Central memory CD8-positive, alpha-beta T cell (primary cell): ENCODE measurements around the gene COX15.

Source experiments
- ATAC-seq: fragments of 150-1000 bp; cut with Tn5 transposase; replicated peaks from 2 replicates; pipeline ENCODE4 v1.10.0; 2022; ENCODE audit warnings: mild to moderate bottlenecking, moderate FRiP score, moderate number of reproducible peaks; ENCODE audit not compliant: poor library complexity, severe bottlenecking; ENCODE audit errors: extremely low read depth
- DNase-seq, 2 donors: peaks; one replicate each; pipeline ENCODE4 v3.0.0; 2021; ENCODE audit warnings: low spot score in 2 of 2
- H3K27ac Mint-ChIP-seq: one replicate; pipeline ENCODE4 v1.8.0; 2022; ENCODE audit warnings: low read depth, mild to moderate bottlenecking, moderate library complexity, mixed read lengths
- H3K27me3 Mint-ChIP-seq: one replicate; pipeline ENCODE4 v1.8.0; 2022; ENCODE audit warnings: mixed read lengths
- H3K36me3 Mint-ChIP-seq: one replicate; pipeline ENCODE4 v1.8.0; 2022; ENCODE audit warnings: mild to moderate bottlenecking, moderate library complexity, mixed read lengths; ENCODE audit not compliant: insufficient read depth
- H3K4me1 Mint-ChIP-seq: one replicate; pipeline ENCODE4 v1.8.0; 2022; ENCODE audit warnings: mixed read lengths
- H3K4me3 Mint-ChIP-seq: one replicate; pipeline ENCODE4 v1.8.0; 2022; ENCODE audit warnings: mild to moderate bottlenecking, moderate library complexity, mixed read lengths
- H3K9me3 Mint-ChIP-seq: one replicate; pipeline ENCODE4 v1.8.0; 2022; ENCODE audit warnings: mixed read lengths

Gene COX15

DNA sequence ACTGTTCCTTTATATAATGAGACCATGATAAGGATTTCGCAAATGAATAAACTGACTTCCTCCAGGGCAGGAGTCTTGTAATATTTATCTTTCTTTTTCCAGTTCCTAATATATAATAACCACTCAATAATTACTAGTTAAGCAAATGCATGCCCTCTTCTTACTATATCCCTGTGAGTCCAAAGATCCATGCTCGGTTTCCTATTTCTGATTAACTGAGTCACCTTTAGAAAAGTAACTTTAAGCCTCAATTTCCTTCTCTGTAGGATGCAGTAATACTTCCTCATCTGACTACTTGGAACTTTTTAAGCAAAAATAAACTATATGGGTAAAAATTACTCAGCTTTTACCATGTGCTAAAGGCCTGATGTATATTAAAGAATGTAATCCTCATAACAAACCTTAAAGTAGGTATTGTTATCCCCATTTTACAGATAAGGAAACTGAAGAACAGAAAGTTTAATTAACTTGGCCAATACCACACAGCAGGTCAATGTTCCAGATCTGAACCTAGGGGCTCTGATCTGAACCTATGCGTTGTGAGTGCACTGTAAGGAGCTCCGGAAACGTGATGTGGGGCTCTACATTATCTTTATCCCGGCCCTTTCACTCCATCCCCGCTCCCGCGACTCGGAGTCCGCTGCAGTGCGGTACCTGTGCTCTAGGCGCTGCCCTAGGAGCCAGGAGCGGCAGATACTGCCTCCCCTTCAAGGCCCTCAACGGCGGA, 458 bp downstream of the COX15 start:
- peak overlapping the region; percentile 99 for H3K27ac Mint-ChIP-seq

DNA sequence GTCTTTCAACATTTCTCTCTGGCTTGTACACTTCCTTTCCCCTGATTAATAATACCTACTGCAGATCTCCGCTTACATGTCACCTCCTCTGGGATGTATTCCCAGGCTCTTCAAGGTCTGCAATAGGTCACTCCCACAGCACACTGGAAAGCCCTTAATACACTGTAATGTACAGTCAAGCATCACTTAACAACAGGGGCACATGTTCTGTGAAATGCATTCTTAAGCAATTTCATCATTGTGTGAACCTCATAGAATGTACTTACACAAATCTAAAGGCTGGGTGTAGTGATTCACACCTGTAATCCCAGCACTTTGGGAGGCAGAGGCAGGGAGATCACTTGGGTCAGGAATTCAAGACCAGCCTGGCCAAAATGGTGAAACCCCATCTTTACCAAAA, 1.9 kb downstream of the COX15 start:
- DNase-seq (no peak), ATAC-seq (no peak)
- Mint-ChIP-seq H3K4me1 (peaks cover 36% of the 10 kb centered on the region), H3K36me3 (peaks cover 29% of the 10 kb centered on the region), H3K4me3 (no peak overlapping the region), H3K27ac (no peak overlapping the region), H3K9me3 (no peaks in the 10 kb centered on the region), H3K27me3 (no peaks in the 10 kb centered on the region)

More for the DNA sequence above, 458 bp downstream of the COX15 start:
- Mint-ChIP-seq H3K27me3 (no peaks in the 10 kb centered on the region), H3K4me1 (peaks cover 40% of the 10 kb centered on the region), H3K36me3 (peaks cover 26% of the 10 kb centered on the region), H3K4me3 (peak overlapping the region; percentile 100), H3K9me3 (no peaks in the 10 kb centered on the region)
- DNase-seq (no peak), ATAC-seq (no peak)

DNA sequence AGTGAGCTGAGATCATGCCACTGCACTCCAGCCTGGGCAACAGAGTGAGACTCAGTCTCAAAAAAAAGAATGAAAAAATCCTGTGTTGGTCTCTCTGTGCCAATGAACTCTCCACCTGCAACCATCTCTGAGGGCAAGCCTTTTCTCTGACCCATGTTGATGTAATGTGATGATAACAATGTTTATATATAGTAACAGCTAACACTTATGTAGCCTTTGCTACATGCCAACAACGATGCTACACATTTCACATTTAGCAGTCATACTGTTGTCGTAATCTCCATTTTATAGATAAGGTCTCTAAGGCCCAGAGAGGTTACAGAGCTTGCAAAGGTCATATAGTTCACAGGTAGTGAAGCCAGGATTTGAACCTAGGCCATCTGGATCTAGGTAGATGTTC, 11.5 kb downstream of the COX15 start:
- Mint-ChIP-seq H3K4me3 (no peak overlapping the region), H3K27ac (peak overlapping the region; percentile 3), H3K4me1 (peaks cover 11% of the 10 kb centered on the region), H3K36me3 (peaks cover 59% of the 10 kb centered on the region), H3K9me3 (no peaks in the 10 kb centered on the region), H3K27me3 (no peaks in the 10 kb centered on the region)
- DNase-seq (no peak), ATAC-seq (no peak)

- Mint-ChIP-seq H3K27me3 (no peaks in the 10 kb centered on the region), H3K9me3 (no peaks in the 10 kb centered on the region), H3K27ac (peak overlapping the region; percentile 38), H3K36me3 (peaks cover 50% of the 10 kb centered on the region), H3K4me1 (peaks cover 5% of the 10 kb centered on the region), H3K4me3 (no peak overlapping the region)
- ATAC-seq (no peak), DNase-seq (no peak)
Observed at GRCh38 chr10:99714446-99714845, 17.5 kb downstream of the COX15 start.

- no peak overlapping the region for H3K27ac Mint-ChIP-seq
Observed at GRCh38 chr10:99711129-99711719, 20.7 kb downstream of the COX15 start.

DNA sequence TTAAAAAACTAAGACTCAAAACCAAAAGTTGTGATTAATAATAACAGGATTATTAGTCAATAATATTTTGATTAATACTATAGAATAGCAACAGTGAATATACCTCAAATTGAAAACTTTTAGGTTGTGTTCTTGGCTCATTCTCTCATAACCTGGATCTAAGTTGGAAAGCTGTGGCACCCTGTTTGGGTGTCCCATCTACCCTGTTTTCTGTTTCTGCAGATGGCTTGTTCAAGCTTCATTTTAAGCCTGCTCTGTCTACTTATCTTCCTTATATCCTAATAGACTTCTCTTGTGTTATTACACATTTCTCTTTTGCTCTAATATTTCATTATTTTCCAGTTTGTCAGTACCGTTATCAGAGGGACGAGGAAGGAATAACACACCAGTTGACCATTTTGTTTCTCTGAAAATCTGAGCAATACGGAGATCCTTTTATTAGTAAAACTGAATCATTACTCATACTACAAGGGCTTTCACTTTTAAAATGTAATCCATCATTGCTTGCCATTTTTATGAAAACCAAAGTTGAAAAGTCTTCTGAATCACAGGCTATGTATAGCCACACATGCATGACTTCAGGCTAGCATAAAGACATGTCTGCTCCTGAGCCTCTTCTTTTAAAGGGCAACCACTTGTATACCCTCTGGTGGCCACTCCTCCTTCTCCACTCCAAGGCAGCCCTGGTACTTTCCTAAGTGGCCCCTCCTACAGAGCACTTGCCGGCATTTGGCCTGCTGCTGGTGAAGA, 22.3 kb downstream of the COX15 start:
- H3K9me3 Mint-ChIP-seq = no peaks in the 10 kb centered on the region
- peaks cover 29% of the 10 kb centered on the region for H3K36me3 Mint-ChIP-seq
- no peaks in the 10 kb centered on the region for H3K27me3 Mint-ChIP-seq
- H3K27ac Mint-ChIP-seq = no peak overlapping the region
- ATAC-seq (no peak), DNase-seq (no peak)
- H3K4me1 Mint-ChIP-seq = peaks cover 5% of the 10 kb centered on the region
- H3K4me3 Mint-ChIP-seq = no peak overlapping the region

More at GRCh38 chr10:99711129-99711719, 20.7 kb downstream of the COX15 start:
- ATAC-seq = no peak
- Mint-ChIP-seq H3K27me3 (no peaks in the 10 kb centered on the region), H3K4me3 (no peak overlapping the region), H3K9me3 (no peaks in the 10 kb centered on the region), H3K36me3 (peaks cover 36% of the 10 kb centered on the region), H3K4me1 (peaks cover 5% of the 10 kb centered on the region)
- no peak for DNase-seq

DNA sequence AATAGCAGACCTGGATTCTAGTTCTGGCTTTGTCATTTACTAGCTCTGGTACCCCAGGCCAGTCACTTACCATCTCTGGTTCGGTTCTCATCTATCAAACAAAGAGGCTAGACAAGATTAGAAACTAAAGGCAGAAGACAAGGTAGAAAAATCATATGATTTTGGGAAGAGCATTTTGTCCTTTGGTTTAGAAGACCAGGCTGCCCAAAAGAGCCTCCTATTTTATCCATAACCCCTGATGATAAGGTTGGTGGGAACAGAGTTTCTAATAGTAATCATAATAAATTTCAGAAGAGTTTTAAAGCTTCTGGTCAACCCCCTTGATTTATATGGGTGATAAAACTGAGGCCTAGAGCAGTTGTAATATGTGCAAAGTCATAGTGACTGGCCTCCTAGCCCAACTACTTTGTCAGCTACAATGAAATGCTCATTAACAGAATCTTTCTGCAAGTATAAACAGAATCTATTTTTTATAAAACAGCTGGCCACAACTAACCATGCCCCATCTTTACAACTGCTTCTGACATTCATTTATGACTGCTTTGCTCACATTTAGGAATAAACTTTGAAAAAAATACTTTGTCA, 23.4 kb downstream of the COX15 start:
- Mint-ChIP-seq H3K27me3 (no peaks in the 10 kb centered on the region), H3K36me3 (peaks cover 21% of the 10 kb centered on the region), H3K27ac (peak overlapping the region; percentile 46), H3K4me1 (peaks cover 5% of the 10 kb centered on the region), H3K9me3 (no peaks in the 10 kb centered on the region), H3K4me3 (no peak overlapping the region)
- no peak for DNase-seq
- no peak for ATAC-seq

DNA sequence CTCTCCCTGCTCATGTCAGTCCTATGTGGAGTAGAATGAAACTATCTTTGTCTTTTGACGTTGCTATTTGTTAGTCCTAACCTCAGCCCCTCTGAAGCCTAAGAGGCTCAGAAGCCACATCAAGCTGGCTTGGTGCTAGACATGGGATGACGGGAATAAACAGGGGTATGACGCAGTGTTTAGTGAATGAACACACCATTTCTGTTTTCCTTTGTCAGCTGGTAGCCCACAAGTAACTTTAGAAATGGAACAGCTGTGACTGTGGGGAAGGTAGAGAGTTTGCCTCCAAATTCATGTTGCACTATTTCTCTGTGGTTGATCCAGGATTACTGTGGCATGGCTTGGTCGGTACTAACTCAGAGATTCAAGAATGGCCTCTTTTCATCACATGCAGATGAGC, 31.3 kb downstream of the COX15 start:
- ATAC-seq (no peak), DNase-seq (no peak)
- Mint-ChIP-seq H3K9me3 (no peaks in the 10 kb centered on the region), H3K27me3 (no peaks in the 10 kb centered on the region), H3K4me1 (no peaks in the 10 kb centered on the region), H3K27ac (no peak overlapping the region), H3K4me3 (no peak overlapping the region), H3K36me3 (peaks cover 35% of the 10 kb centered on the region)

DNA sequence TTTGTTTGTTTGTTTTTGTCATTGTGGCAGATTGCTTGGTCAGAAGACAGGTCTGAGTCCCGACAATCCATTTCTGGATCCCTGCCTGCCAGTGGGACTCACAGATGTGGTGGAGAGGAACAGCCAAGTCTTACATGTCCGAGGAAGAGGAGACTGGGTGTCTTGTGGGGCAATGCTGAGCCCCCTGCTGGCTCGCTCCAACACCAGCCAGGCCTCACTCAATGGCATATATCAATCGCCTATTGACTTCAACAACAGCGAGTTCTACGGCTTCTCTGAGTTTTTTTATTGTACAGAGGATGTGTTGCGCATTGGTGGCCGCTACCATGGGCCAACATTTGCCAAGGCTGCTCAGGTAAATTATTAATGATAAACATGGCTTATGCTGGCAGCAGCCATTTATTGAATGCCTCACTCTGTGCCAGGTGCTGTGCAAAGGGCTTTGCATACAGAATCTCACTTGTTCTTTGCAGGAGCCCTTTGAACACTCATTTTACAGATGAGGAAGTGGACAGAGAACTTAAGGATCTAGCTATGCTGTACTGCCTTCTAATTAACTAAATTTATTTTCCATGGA, 33.3 kb downstream of the COX15 start:
- H3K9me3 Mint-ChIP-seq = no peaks in the 10 kb centered on the region
- no peak overlapping the region for H3K27ac Mint-ChIP-seq
- no peaks in the 10 kb centered on the region for H3K27me3 Mint-ChIP-seq
- no peaks in the 10 kb centered on the region for H3K4me1 Mint-ChIP-seq
- no peak for DNase-seq
- peaks cover 34% of the 10 kb centered on the region for H3K36me3 Mint-ChIP-seq
- ATAC-seq = no peak
- no peak overlapping the region for H3K4me3 Mint-ChIP-seq

- DNase-seq = no peak
- H3K4me1 Mint-ChIP-seq = no peaks in the 10 kb centered on the region
Observed at GRCh38 chr10:99695761-99696160, 36.2 kb downstream of the COX15 start.

GRCh38 chr10:99693933-99694583, 37.9 kb downstream of the COX15 start:
- no peaks in the 10 kb centered on the region for H3K9me3 Mint-ChIP-seq
- H3K4me3 Mint-ChIP-seq = no peak overlapping the region
- ATAC-seq (no peak), DNase-seq (no peak)
- H3K27me3 Mint-ChIP-seq = no peaks in the 10 kb centered on the region
- H3K27ac Mint-ChIP-seq = no peak overlapping the region
- H3K4me1 Mint-ChIP-seq = no peaks in the 10 kb centered on the region
- H3K36me3 Mint-ChIP-seq = peaks cover 20% of the 10 kb centered on the region

More at GRCh38 chr10:99695761-99696160, 36.2 kb downstream of the COX15 start:
- H3K4me3 Mint-ChIP-seq = no peak overlapping the region
- peaks cover 24% of the 10 kb centered on the region for H3K36me3 Mint-ChIP-seq
- ATAC-seq = no peak
- no peak overlapping the region for H3K27ac Mint-ChIP-seq
- no peaks in the 10 kb centered on the region for H3K9me3 Mint-ChIP-seq
- no peaks in the 10 kb centered on the region for H3K27me3 Mint-ChIP-seq

DNA sequence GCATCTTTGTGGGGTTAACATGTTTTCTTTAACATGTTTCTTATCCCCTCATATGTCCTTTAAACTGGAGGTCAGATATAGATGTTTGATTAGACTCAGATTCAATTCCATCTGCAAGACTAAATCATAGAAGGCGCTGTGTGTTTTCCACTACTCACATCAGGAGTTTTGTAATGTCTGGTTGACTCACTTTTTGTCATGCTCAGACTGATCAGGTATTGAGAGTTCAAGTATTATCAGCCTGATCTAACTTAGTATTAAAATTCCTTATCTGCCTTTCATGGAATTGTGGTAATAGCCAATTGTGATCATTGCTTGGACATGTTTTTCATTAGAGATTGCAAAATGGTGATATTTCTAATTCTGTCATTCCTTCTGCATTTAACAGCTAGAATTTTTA, 42.5 kb downstream of the COX15 start:
- Mint-ChIP-seq H3K4me1 (no peaks in the 10 kb centered on the region), H3K27me3 (no peaks in the 10 kb centered on the region), H3K27ac (no peak overlapping the region), H3K4me3 (no peak overlapping the region), H3K9me3 (no peaks in the 10 kb centered on the region), H3K36me3 (peaks cover 9% of the 10 kb centered on the region)
- DNase-seq (no peak), ATAC-seq (no peak)
